ENCODE measurements around the gene CCDC12. TPM values are rescaled to one million over a fixed set of nuclear protein-coding genes. Genes with fewer than 3 reads are reported as not detected.
A peak's percentile ranks its signal among the peaks of the same experiment; 100 is the strongest.

Gene CCDC12
- total and polyA plus RNA-seq, 7 donors: 33.1 to 80.9 (median 41.0) TPM

DNA sequence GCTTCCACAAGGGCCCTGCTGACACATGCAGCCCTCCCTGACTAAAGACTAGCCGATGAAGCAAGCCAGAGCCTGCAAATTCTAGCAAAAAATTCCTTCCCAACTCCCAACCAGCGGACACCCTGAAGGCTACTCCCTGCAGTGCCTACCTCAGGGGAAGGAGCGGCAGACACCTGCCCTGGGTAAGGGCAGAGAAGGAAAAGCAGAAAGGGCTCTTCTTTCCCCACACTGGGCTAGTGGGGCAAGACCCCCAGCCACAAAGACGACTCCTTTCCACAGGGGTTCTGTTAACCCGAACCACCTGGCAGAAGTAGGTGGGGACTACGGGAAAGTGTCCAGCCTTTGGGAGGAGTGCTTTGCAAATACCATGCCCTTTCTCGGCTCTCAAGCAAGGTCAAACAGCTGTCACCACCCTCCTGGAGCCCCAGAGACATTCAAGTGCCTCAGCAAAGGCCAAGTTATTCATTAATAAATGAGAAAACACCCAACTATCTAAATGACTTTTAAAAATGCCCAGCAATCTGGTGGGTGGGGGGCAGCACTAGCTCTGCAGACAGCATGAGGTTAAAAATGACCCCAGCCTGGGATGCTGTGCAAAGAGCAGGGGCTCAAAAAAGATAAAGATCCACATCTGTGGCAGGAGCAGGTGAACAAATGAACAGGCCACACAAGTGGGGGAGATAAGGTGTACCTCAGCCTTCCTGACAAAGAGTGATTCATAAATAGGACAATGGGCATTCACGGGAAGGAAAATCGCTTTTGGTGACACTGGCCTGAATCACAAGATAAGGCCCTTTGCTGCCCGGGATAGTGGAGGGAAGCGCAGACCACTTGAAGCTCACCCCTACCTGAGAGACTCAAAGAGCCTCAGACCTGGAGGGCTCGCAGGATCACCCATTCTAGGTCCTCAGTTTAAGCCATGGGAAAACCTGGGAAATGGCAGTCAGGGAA lies 33.0 kb downstream of the CCDC12 start:
- H3K4me3 ChIP-seq: no peak overlapping the region
- WGBS, 2 donors: 22 to 70% methylated on average over 12 of the region's 12 CpGs
- no peaks in the 10 kb centered on the region for H3K9me3 ChIP-seq
- H3K36me3 ChIP-seq: peaks cover 0 to 20% (median 11%) of the 10 kb centered on the region in 4 donors
- intact Hi-C loops (cut with DNase I): no loop called here
- peaks cover 0 to 65% (median 59%) of the 10 kb centered on the region in 4 donors for H3K4me1 ChIP-seq
- DNase-seq: no peak
- H3K27me3 ChIP-seq: no peaks in the 10 kb centered on the region
- H3K27ac ChIP-seq: peak overlapping the region; percentile 24 to 36 (median 34)
- TF ChIP-seq EP300 (IDR thresholded peaks at IDR 0.05) (no peak), POLR2A (IDR thresholded peaks at IDR 0.05) (no peak), POLR2AphosphoS5 (IDR thresholded peaks at IDR 0.05) (no peak)
- TF ChIP-seq, protein P1, sequence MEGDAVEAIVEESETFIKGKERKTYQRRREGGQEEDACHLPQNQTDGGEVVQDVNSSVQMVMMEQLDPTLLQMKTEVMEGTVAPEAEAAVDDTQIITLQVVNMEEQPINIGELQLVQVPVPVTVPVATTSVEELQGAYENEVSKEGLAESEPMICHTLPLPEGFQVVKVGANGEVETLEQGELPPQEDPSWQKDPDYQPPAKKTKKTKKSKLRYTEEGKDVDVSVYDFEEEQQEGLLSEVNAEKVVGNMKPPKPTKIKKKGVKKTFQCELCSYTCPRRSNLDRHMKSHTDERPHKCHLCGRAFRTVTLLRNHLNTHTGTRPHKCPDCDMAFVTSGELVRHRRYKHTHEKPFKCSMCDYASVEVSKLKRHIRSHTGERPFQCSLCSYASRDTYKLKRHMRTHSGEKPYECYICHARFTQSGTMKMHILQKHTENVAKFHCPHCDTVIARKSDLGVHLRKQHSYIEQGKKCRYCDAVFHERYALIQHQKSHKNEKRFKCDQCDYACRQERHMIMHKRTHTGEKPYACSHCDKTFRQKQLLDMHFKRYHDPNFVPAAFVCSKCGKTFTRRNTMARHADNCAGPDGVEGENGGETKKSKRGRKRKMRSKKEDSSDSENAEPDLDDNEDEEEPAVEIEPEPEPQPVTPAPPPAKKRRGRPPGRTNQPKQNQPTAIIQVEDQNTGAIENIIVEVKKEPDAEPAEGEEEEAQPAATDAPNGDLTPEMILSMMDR (IDR thresholded peaks at IDR 0.05): no peak

DNA sequence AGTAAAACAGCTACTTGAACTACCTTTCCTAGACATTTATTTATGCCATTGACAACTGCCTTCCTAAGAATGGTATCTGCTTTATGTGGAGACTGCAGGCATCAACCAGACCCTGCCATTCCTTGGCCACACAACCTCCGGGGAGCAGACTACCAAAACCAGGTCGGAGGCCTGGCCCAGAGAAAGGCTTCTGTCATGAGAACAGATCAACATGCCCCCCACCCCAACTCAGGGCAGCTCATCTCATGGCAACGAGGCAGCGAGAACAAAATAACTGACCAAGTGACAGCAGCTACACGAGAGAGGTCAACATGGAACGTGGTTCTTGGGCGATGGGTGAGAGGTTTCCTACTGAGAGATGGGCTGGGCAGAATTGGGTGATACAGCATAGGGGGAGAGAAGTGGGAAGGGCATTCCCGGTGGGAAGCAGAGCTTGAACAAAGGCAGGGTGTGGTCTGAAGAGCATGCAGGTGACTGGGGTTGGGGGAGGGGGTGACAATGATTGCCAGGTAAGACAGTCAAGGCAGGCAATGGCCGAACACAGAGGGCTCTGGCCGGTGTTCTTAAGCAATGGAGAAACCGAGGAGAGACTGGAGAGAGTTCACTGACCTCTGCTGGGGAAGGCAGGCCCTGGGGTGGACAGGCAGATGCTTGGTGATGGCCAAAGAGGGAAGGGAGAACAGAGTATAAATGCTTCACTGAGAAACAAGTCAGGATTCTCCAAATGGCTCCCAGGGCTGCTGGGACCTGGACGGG lies 33.9 kb downstream of the CCDC12 start:
- H3K27me3 ChIP-seq: no peaks in the 10 kb centered on the region

GRCh38 chr3:46942076-46942475 lies 34.5 kb downstream of the CCDC12 start:
- 51 to 81% methylated on average over 7 of the region's 7 CpGs for WGBS, 2 donors
- TF ChIP-seq, protein P1 (IDR thresholded peaks at IDR 0.05): no peak
- TF ChIP-seq POLR2A (IDR thresholded peaks at IDR 0.05): no peak
- peaks cover 0 to 23% (median 9%) of the 10 kb centered on the region in 4 donors for H3K36me3 ChIP-seq
- H3K4me3 ChIP-seq: no peak overlapping the region
- no peak for DNase-seq
- no peak overlapping the region for H3K27ac ChIP-seq
- no peaks in the 10 kb centered on the region for H3K27me3 ChIP-seq
- no peaks in the 10 kb centered on the region for H3K9me3 ChIP-seq
- peaks cover 0 to 65% (median 53%) of the 10 kb centered on the region in 4 donors for H3K4me1 ChIP-seq
- intact Hi-C loops (cut with DNase I): no loop called here

More for the DNA sequence above, 33.9 kb downstream of the CCDC12 start:
- no peak overlapping the region for H3K4me3 ChIP-seq
- DNase-seq: no peak
- peaks cover 0 to 66% (median 55%) of the 10 kb centered on the region in 4 donors for H3K4me1 ChIP-seq
- WGBS, 2 donors: 77 to 83% methylated on average over 12 of the region's 12 CpGs
- H3K9me3 ChIP-seq: no peaks in the 10 kb centered on the region
- peak overlapping the region in 3 of 4 donors; percentile 33 to 36 (median 34) for H3K27ac ChIP-seq
- H3K36me3 ChIP-seq: peaks cover 0 to 21% (median 10%) of the 10 kb centered on the region in 4 donors
- TF ChIP-seq, protein P1 (IDR thresholded peaks at IDR 0.05): no peak
- no peak for TF ChIP-seq EP300 (IDR thresholded peaks at IDR 0.05)
- TF ChIP-seq POLR2AphosphoS5 (IDR thresholded peaks at IDR 0.05): no peak
- TF ChIP-seq POLR2A (IDR thresholded peaks at IDR 0.05): no peak
- intact Hi-C loops (cut with DNase I): no loop called here

DNA sequence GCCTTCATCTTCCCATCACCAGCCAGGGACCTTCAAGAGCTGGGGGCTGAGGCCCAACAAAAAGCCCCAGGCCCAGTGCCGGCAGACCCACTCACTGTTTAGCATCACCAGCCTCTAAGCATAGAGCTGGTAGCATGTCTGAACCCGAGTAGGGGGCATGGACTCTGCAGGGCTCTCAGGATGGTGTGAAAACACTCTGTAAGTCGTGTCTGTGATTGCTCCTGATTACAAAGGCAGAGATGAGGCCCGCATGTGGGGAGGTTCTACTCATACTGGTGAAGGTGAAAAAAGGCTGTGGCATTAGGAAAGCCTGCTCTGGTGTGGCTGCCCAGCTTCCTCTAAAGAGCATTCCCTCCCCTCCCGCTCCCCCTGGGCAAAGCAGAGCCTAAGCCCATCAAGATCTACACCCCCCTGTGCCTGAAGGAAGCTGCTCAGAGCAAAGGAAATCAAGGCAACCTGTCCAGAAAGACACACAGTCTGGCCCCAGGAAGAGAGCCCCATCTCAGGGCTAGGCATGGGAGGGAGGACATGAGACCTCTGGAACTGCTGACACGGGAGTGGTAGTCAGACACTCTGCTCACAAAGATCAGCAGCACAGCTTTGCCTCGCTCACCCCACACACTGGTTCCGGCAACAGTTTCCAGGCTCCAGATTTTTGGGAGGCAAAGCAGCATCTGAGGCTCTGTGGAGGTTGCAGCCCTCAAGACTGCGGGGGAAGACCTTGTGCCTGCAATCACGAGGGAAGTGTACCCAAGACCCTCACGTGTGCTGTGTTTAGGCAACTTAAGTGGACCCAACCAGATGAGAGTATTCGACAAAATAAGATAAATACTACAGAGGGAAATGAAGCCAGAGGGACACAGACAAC lies 36.7 kb downstream of the CCDC12 start:
- no peak for TF ChIP-seq POLR2A (IDR thresholded peaks at IDR 0.05)
- TF ChIP-seq, protein P1 (IDR thresholded peaks at IDR 0.05): no peak
- no peak for TF ChIP-seq POLR2AphosphoS5 (IDR thresholded peaks at IDR 0.05)
- no peak for TF ChIP-seq EP300 (IDR thresholded peaks at IDR 0.05)
- no peaks in the 10 kb centered on the region for H3K9me3 ChIP-seq
- DNase-seq: no peak
- H3K27me3 ChIP-seq: no peaks in the 10 kb centered on the region
- no peak overlapping the region for H3K4me3 ChIP-seq
- intact Hi-C loops (cut with DNase I): loop anchor here (2.0 to 10.0 kb wide), 2 partner anchors 21 to 225 kb away; partner anchors contain the start of gene SETD2
- H3K4me1 ChIP-seq: peaks cover 0 to 79% (median 64%) of the 10 kb centered on the region in 4 donors
- peak overlapping the region; percentile 41 to 91 (median 74) for H3K27ac ChIP-seq
- peaks cover 0 to 23% (median 9%) of the 10 kb centered on the region in 4 donors for H3K36me3 ChIP-seq
- WGBS, 2 donors: 81 to 87% methylated on average over 12 of the region's 12 CpGs

All from sigmoid colon (tissue), 7 donors.